ENCODE measurements around the gene COL18A1.

Gene COL18A1

DNA sequence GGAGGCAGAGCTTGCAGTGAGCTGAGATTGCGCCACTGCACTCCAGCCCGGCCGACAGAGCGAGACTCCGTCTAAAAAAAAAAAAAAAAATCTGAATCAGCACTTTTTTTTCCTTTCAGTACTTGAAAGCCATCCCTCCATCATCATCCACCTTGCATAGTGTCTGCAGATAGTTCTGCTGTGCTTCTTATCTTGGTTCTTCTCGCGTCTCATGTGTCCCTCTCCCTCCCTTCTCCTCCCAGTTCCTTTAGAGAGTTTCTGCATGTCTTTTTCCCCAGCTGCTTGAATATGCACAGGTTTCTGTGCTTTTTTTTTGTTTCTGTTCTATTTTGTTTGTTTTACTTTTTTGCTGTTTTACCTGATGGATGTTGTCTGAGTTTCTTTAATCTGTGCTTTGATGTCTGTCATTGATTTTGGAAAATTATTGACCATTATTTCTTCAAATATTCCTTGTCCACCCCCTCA, 3.9 kb upstream of the COL18A1 start:
- no peak for DNase-seq (ENCODE audit: low read depth in 2 of 2, low spot score in 1 of 2)

DNA sequence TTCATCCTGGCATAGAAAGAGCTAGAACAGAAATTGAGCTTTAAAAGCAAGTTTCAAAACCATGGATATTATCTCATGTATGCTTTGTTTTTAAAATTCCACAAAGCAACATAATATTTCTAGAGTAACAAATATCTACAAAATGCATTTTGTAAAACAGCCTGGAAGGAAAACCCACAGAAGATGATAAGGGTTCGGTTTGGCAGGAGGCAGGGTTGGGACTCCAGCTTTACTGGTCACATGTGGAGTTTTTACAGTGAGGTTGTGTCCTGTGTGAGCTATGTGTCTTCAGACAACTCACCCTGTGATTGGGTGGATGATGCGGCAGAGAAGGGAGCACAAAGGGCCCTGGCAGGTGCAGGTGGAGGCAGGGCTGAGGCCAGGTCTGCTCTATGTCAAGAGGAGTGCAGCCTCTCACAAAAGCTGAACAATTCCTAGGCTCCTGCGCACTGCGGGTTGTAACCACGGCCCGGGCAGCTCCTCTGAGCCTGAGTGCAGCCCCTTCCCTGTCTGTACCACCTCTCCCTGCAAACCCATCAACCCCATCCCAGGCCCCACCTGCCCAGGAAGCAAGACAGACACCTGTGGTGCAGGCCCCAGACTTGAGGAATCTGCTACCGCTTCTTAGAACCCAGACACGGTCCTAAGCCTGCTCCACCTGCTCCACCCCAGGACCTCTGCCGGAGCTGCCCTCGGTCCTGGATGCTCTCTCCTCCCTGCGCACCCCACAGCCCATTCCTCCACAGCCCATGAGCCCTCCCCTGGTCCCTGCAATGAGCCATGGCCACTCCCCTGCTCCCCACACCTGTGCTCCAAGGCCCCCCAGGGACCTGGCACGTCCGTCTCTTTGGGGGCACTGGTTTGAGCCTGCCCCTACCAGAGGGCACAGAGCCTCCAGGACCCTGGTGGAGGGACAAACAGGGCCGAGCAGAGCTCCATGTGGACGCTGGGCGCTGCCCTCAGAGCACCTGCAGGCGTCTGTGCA, 2.8 kb upstream of the COL18A1 start:
- no peak for DNase-seq (ENCODE audit: low read depth in 2 of 2, low spot score in 1 of 2)

DNA sequence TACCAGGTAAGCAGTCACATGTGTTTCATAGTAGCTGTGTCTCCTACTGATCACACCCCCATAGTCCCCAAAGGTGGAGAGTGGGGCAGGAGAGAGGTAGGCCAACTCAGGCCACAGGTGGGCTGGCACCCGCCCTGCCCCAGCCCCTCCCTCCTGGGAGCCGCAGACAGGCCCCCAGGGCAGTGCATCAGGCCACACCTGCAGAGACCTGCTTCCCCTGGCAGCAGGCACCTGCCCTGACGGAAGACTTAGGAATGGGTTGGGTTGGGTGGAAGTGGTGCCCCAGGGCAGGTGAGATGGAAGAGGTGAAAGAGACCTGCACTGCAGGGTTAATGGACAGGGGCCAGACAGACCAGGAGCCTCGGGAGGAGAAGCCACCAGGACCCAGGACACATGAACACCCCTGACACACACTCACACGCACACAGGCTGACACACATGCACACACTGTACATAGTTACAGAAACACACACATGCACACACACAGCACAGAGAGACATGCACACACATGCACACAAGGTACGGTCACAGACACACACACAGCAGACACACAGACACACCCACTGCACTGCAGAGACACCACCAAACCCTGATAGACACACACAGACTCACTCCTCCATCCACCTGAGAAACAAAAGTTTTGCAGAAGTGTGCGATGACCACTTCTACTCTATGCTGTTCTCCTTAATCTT, 1.7 kb upstream of the COL18A1 start:
- DNase-seq (ENCODE audit: low read depth in 2 of 2, low spot score in 1 of 2) = no peak

DNA sequence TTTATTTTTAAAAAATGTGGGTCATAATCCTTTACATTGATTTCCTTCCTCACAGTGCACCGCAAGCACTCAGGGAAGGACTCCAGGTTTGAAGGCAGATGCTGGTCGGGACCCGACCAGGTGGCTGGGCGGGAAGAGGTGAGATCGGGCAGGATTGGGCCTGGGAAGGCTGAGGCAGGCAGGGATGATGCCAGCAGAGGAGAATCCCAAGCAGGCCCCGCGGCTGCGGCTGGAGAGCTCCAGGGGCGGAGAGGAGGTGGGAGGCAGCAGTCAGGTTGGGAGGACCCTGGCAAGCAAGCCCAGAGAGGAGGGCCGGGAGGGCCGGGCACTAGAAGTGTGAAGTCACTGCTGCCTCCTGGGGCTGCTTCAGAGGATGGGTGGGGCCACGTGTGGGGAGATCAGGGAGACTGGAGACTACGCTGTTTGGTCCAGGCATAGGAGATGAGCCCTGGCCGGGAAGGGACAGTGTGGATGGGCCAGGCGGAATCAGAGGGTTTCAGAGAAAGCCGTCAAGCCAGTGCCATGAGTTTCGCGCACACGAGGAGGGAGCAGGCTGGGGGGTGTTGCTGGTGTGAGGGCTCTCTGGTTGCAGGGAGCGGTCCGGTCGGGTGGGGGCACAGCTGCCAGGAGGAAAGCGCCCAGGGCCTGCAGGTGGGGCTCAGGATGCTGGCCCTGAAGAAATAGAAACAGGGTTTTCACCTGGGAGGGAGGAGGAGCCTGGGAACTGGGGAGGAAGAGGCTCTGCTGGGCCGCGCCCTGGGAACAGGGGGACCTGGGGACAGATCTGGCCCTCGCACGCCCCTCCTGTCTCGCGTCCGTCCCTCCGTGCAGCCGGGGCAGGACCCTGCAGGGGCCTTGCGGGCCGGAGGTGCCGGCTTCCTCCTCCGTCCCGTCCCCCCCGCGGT, 888 bp upstream of the COL18A1 start:
- DNase-seq (ENCODE audit: low read depth in 2 of 2, low spot score in 1 of 2) = no peak

DNA sequence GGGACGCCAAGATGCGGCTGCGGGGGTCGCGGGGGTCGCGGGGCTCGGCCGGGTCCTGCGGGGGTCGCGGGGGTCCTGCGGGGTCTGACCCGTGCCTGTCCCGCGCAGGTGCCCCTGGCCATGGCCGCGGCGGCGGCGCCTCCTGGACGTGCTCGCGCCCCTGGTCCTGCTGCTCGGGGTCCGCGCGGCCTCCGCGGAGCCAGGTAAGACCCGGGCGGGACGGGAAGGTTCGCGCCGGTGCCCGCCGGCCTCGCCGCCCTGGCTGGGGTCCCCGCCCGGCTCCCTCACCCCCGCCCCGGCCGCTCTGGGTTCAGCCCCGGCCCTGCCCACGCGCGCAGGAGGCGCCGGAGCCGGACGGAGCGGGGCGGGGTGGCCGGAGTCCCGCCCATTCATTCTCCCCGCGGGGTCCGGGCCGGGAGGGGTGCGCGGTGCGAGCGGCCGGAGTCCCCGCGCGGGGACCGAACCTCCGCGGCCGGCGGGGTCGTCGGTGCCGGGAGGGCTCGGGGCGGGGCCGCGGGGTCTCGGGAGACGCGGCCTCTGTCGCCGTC, 380 bp downstream of the COL18A1 start:
- no peak for DNase-seq (ENCODE audit: low read depth in 2 of 2, low spot score in 1 of 2)

DNA sequence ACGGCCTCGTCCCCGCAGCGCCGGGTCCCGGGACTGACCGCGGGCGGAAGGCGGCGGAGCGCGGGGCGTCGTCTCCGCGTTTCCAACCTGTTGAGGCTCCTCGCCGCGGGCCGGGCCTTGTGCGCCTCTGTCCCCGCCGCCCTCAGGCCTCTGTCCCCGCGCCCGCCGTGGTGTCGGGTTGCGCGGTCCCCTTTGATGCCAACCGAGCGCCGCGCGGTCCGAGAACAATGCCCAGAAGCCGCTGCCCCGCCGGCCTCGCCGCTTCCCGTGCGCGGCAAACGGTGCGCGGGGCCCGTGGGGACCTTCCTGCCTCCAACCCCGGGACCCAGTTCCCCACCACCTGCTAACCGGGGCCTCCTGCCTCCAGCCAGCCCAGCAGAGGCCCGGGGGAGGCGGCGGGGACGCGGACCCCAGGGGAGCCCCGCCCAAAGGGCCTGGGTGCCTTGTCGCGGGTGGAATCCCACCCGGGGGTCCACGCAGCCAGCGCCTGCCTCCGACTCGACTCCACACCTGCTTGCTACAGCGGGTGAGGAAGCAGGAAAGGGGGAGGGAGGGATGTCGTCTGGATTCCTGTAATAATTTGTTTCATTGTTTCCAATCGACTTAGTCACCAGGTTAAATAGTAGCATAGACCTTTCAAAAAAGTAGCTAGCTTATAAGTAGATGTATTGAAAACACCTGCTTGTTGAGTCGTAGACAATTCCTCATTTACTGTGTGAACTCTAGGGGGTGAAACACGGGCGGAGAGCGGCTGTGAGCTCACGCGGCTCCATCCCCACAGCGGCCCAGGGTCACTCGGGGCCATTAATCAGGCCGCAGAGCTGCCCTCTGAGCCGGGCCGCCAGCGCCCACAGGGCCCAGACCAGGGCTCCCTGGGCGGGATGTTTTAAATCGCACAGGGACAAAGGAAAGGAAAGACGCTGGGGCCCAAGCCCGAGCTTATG, 1.1 kb downstream of the COL18A1 start:
- no peak for DNase-seq (ENCODE audit: low read depth in 2 of 2, low spot score in 1 of 2)

DNA sequence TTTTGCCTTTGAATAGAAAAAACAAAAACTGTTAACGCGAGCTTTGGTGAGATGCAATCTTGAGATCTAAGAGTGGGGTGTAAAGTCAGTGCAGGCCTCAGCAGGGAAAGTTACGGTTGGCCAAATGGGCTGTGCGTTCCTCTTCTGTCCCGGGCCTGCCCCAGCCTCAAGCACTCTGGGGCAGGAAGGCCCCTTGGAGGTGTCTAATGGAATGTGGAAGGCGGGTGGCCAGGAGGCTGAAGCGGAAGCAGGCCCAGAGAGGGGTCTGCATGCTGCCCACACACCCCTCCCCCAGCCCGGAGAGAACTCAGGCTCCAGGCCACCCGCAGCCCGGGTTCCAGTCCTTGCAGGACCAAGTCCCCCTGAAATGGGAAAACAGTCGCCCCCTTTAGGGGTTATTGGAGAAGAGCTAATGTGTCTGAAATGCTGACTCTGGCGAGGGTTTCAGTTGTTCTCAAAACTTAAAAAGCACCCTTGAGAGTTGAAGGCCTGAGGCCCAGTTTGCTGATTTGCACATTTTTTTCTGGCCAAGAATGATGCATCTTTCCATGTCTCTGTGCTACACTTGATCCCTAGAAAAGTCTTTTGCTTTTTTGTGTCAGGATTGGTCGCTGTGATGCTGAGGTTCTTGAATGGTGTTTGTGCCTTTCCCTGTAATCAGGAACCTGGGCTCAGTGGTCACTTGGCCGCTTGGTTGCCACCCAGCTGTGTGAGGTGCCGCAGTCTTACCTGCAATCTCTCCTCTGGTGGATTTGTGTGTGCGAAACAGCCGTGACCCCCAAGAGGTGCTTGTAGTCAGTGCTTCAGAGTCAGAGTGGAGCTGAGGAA, 2.0 kb downstream of the COL18A1 start:
- DNase-seq (ENCODE audit: low read depth in 2 of 2, low spot score in 1 of 2) = no peak

DNA sequence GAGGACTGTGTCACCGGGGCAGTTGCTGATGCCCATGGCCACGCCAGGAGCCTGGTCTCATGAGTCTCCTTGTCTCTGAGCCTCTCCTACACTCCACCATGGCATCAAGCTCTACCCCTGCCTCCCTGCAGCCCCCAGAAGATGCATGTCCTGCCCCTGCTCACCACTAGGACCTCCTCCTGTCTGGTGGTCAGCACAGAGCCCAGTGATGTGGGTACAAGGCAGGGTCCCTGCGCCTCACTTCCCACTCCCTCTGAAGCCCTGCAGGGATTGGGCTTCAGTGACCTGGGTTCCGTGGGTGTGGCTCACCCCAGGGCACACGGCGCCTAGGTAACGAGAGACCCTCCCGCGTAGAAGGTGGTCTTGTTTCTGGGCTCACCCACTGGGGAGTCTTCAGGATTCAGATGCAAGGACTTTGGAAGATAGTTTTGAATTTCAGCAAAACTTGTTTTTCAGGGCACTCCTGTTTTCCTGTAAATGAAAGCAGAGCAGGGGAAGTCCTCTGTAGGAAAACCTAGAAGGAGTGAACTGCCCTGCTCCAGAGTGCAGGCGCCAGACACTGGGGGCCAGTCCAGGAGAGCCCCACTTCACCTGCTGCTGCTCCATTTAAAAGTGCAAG, 2.8 kb downstream of the COL18A1 start:
- DNase-seq (ENCODE audit: low read depth in 2 of 2, low spot score in 1 of 2) = no peak

DNA sequence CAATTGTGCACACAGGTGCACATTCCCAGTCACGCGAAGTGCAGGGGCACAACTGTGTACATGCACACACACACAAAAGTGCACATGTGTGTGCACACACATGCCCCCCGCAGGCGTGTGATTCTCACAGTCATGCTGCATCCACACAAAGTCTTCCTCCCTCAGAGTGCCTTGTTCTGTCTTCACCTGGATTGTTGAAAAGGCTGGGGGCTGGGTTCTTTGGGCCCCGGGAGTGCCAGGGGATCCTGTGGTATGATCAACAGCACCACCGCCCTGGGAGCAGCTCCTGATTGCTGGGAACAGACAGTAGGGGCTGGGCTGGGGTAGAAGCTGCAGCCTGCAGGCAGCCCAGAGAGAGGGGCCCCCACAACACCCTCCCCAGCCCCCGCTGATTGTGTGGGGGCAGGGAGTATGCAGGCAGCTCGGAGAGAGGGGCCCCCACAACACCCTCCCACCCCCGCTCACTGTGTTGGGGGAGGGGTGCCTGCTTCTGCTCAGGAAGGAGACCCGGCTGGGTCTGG, 3.4 kb downstream of the COL18A1 start:
- no peak for DNase-seq (ENCODE audit: low read depth in 2 of 2, low spot score in 1 of 2)

DNA sequence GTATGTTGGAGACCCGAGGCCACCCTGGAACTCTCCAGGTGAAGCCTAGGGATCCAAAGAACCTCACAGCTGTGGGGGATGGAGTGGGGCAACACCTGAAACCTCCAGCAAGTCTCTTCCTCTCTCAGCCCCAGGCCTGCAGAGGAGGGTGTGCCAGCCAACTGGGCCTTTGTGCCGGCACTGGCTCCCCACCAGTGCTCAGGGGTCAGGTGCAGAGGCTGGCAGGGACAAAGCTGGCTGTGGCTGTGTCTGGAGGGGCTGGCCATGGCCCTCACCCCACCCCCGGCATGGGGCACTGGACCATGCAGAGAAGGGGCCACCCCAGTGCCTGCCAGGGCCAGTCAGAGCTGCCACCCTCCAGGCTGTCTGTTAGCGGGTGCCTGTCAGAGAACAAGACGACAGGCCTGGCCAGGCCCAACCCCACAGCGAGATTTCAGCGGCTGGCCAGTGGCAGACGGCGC, 3.9 kb downstream of the COL18A1 start:
- no peak for DNase-seq (ENCODE audit: low read depth in 2 of 2, low spot score in 1 of 2)

DNA sequence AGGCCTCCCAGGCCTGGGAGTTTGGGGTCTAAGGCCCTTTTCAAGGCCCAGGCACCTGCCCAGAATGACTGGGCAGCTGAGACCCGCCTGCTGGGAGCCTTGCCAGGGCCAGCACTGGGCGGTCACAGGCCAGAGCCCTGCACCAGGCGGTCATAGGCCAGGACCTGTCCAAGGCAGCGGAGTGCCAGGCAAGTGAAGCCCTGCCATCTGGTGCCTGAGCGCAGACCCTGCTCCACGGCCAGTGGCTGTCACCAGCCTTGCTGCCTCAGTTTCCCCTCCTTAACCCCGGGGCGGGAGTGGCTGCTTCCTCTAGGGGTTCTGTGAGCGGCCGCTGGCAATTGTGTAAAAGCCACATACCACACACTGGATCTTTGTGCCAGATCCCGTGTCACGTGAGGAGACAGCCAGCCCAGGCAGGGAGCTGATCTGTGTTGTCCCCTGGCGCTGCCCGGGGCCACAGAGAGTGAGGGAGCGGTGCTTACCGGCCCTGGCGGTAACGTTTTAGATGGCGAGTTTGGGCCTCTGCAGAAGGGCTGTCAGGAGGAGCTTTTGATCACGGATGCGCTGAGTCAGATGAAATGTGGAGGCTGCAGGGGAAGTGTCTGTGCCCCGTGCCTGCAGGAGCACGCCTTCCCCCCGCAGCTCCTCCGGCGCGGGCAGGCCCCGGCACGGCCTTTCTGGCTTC, 4.6 kb downstream of the COL18A1 start:
- DNase-seq (ENCODE audit: low read depth in 2 of 2, low spot score in 1 of 2) = no peak

DNA sequence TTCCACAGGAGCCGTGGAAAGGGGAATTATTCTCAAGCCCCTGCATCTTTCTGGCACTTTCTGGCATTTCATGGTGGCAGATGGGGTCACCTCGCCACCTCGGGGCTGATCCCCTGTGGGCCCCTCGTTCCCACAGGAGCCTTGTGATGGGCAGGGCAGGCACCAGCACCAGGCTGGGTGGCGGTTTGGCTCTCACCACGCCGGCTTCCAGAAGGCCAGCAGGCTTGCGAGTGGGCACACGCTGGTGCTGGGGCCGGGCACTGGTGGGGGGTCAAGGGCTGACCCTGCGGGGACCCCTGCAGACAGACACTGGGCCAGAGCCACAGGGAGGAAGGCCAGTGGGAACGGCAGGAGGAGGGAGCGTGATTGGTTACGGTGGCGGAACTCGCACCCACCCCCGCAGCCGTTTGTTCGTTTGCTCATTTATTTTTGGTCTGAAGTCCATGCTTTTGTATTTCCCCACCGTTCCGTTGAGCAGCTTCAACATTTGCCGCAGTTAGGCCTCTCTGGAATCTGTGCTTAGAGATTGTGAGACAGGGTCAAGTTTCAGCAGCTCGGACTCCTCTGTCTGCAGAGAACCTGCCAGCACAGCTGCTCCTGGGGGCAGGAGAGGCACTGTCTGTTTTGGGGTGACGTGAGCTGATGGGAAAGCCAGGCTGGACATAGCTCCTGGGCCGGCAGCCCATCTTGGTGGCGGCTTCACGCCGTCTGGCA, 5.3 kb downstream of the COL18A1 start:
- DNase-seq (ENCODE audit: low read depth in 2 of 2, low spot score in 1 of 2) = no peak

DNA sequence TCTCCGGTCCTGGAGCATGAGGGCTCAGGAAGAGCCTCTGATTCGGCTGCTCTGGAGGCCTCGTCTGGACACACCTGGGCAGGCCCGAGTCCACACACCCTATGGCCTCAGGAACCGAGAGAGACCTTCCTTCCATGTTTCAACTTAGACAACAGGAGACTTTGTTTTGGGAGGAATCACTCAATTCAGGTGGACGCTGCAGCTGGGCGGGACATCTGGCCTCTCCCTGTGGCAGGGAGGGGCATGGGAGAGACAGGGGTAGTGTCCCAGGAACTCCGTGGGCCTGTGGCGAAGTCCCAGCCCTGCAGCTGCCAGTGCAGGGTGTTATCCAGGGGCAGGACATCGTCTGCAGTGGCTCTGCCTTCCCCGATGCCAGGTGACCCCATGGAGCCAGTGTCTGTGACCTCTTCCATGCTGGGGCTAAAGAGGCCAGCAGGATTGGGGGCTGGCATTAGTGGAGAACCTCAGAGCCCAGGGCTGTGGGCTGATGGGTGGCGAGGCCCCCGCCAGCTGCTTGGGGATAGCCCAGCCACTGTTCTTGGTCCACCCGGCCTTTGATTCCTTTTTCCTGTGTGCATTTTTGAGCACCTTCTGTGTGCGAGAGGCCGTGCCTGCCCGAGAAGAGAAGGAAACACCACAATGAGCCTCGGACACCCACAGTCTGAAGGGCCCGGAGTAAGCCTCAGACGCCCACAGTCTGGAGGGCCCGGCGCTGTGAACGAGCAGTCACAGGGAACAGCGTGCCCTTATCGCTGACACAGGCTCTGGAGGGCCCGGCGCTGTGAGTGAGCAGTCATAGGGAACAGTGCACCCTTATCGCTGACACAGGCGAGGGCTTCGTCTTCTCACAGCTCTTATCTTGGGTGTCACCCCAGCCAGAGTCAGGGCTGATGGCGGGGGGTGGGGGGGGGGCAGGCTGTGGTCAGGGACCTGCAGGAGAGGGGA, 6.2 kb downstream of the COL18A1 start:
- DNase-seq (ENCODE audit: low read depth in 2 of 2, low spot score in 1 of 2) = no peak

DNA sequence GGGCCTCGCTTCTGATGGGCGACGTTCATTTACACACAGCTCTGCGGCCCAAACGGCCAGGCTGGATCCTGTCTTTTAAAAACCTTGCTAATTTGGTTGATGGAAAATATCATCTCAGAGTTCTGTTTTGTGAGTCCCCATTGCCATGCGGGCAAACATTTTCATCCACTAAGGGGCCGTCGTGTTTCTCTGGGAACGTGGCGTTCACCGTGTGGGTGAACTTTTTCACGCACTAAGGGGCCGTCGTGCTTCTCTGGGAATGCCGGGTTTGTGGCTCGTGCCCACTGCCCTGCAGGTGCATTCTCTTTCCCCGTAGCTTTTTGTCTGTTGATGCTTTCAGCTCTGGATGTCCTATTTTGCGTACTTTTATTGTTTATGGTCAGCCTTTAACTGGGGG, 6.8 kb downstream of the COL18A1 start:
- no peak for DNase-seq (ENCODE audit: low read depth in 2 of 2, low spot score in 1 of 2)

DNA sequence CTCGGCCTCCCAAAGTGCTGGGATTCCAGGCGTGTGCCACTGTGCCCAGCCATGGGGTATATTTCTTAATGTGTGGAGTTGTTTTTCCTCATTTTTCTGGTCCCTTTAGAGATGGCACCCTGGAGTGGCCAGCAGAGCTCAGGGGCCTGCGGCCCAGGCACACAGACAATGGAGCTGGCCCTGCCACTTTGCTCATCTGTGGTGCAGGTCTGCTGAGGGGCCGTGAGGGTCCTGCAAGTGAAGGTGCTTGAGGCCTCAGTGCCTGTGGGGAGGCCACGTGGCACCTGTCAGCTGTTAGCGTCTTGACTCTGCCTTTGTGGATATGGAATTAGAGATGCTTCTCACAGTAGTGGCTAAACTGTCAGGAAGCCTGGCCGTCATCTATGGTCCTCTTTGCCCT, 7.5 kb downstream of the COL18A1 start:
- DNase-seq (ENCODE audit: low read depth in 2 of 2, low spot score in 1 of 2) = no peak

Data from stimulated activated CD8-positive, alpha-beta memory T cell treated with anti-CD3 and anti-CD28 coated beads, Interleukin-4, amount 100 ng/mL, for 4 hours (primary cell).